IPS-11a (cell line): ENCODE results near the gene SPPL2B.
"Not testable (repeated sequence)": the region's sequence is repeated elsewhere in the genome, so short reads cannot be mapped to it uniquely, and the experiment has no call there.

Source experiments
- H3K4me3 ChIP-seq: one replicate; pipeline ENCODE4 v1.5.1; 2013; ENCODE audit warnings: low read depth, low read length, control low read depth

Gene SPPL2B

GRCh38 chr19:2336528-2337328, 8.2 kb downstream of the SPPL2B start:
- H3K4me3 ChIP-seq: no peak overlapping the region

- no peak overlapping the region for H3K4me3 ChIP-seq
Measured at GRCh38 chr19:2337329-2337707, 8.8 kb downstream of the SPPL2B start.

GRCh38 chr19:2338055-2338615, 9.7 kb downstream of the SPPL2B start:
- no peak overlapping the region for H3K4me3 ChIP-seq

GRCh38 chr19:2338751-2339643, 10.5 kb downstream of the SPPL2B start:
- no peak overlapping the region for H3K4me3 ChIP-seq

- H3K4me3 ChIP-seq: no peak overlapping the region
Measured at GRCh38 chr19:2339644-2340310, 11.3 kb downstream of the SPPL2B start.

GRCh38 chr19:2340496-2341243, 12.2 kb downstream of the SPPL2B start:
- no peak overlapping the region for H3K4me3 ChIP-seq

- H3K4me3 ChIP-seq: no peak overlapping the region
Measured at GRCh38 chr19:2341244-2341751, 12.8 kb downstream of the SPPL2B start.

- no peak overlapping the region for H3K4me3 ChIP-seq
Measured at GRCh38 chr19:2341982-2342381, 13.5 kb downstream of the SPPL2B start.

- H3K4me3 ChIP-seq: no peak overlapping the region
Measured at GRCh38 chr19:2342656-2343288, 14.3 kb downstream of the SPPL2B start.

GRCh38 chr19:2343289-2343982, 15.0 kb downstream of the SPPL2B start:
- H3K4me3 ChIP-seq: no peak overlapping the region

GRCh38 chr19:2344381-2344870, 15.9 kb downstream of the SPPL2B start:
- H3K4me3 ChIP-seq: no peak overlapping the region

GRCh38 chr19:2345076-2345475, 16.6 kb downstream of the SPPL2B start:
- H3K4me3 ChIP-seq: no peak overlapping the region

GRCh38 chr19:2345794-2346663, 17.5 kb downstream of the SPPL2B start:
- H3K4me3 ChIP-seq: no peak overlapping the region

- not testable (repeated sequence) for H3K4me3 ChIP-seq
Measured at GRCh38 chr19:2349818-2350217, 21.3 kb downstream of the SPPL2B start.

- H3K4me3 ChIP-seq: no peak overlapping the region
Measured at GRCh38 chr19:2350656-2351055, 22.2 kb downstream of the SPPL2B start.

GRCh38 chr19:2351591-2351990, 23.1 kb downstream of the SPPL2B start:
- no peak overlapping the region for H3K4me3 ChIP-seq

GRCh38 chr19:2352121-2352520, 23.6 kb downstream of the SPPL2B start:
- no peak overlapping the region for H3K4me3 ChIP-seq
